Neural cell (in vitro differentiated cells): ENCODE data around the gene CTTN. TPM values are rescaled to one million over a fixed set of nuclear protein-coding genes. Genes with fewer than 3 reads are reported as not detected.

Experiments
- H2AFZ ChIP-seq: fragments of 200-600, 300-800 bp; sonication (generic), shearing (Covaris generic); 2 replicates; pipeline ENCODE4 v1.6.0; 2014; ENCODE audit warnings: low read depth, mild to moderate bottlenecking, antibody characterized with exemption, low read length, moderate library complexity
- H3F3A ChIP-seq: fragments of 200-600 bp; shearing (Covaris generic); 2 replicates; pipeline ENCODE4 v1.6.1; 2016; ENCODE audit warnings: mild to moderate bottlenecking, moderate library complexity, mixed read lengths, antibody characterized with exemption, low read length; ENCODE audit not compliant: insufficient read depth, poor library complexity, severe bottlenecking
- H3K27ac ChIP-seq: fragments of 200-600, 300-800 bp; sonication (generic), shearing (Covaris generic); 2 replicates; pipeline ENCODE4 v1.5.1; 2014; ENCODE audit warnings: mild to moderate bottlenecking, low read length, moderate library complexity
- H3K27me3 ChIP-seq: fragments of 300-800, 200-600 bp; sonication (generic), shearing (Covaris generic); 2 replicates; pipeline ENCODE4 v1.6.0; 2014; ENCODE audit warnings: mild to moderate bottlenecking, low read depth, low read length, moderate library complexity; ENCODE audit not compliant: insufficient read depth
- H3K36me3 ChIP-seq: fragments of 300-800, 200-600 bp; sonication (generic), shearing (Covaris generic); 2 replicates; pipeline ENCODE4 v1.5.1; 2014; ENCODE audit warnings: mild to moderate bottlenecking, antibody characterized with exemption, low read length, moderate library complexity; ENCODE audit not compliant: insufficient read depth
- H3K4me2 ChIP-seq: fragments of 300-800, 200-600 bp; sonication (generic), shearing (Covaris generic); 2 replicates; pipeline ENCODE4 v1.6.0; 2014; ENCODE audit warnings: mild to moderate bottlenecking, low read length
- H3K4me3 ChIP-seq: fragments of 300-800, 200-600 bp; sonication (generic), shearing (Covaris generic); 2 replicates; pipeline ENCODE4 v1.5.1; 2014; ENCODE audit warnings: mild to moderate bottlenecking, low read length, moderate library complexity
- H3K79me2 ChIP-seq: fragments of 200-600 bp; shearing (Covaris generic); replicated peaks from 2 replicates; pipeline ENCODE4 v1.6.0; 2014; ENCODE audit warnings: mild to moderate bottlenecking, low read length, moderate library complexity; ENCODE audit not compliant: insufficient read depth
- H3K9ac ChIP-seq: fragments of 300-800, 200-600 bp; sonication (generic), shearing (Covaris generic); 2 replicates; pipeline ENCODE4 v1.6.1; 2016; ENCODE audit warnings: mild to moderate bottlenecking, low read length, mixed read lengths
- H3K9me2 ChIP-seq: fragments of 200-600 bp; shearing (Covaris generic); 2 replicates; pipeline ENCODE4 v1.6.1; 2016; ENCODE audit warnings: mild to moderate bottlenecking, low read length, mixed read lengths; ENCODE audit not compliant: insufficient read depth
- H3K9me3 ChIP-seq: fragments of 200-600, 300-800 bp; sonication (generic), shearing (Covaris generic); 2 replicates; pipeline ENCODE4 v1.6.1; 2016; ENCODE audit warnings: mild to moderate bottlenecking, mixed run types, low read length, moderate library complexity, mixed read lengths
- H4K20me1 ChIP-seq: fragments of 200-600 bp; shearing (Covaris generic); 2 replicates; pipeline ENCODE4 v1.6.1; 2016; ENCODE audit warnings: mild to moderate bottlenecking, mixed run types; ENCODE audit not compliant: insufficient read depth
- EP300 ChIP-seq: fragments of 450-650 bp; conservative IDR thresholded peaks from 2 replicates; pipeline ENCODE4 v1.6.1; 2014; ENCODE audit warnings: antibody characterized with exemption, mild to moderate bottlenecking, moderate library complexity; ENCODE audit not compliant: poor library complexity, severe bottlenecking
- EZH2 ChIP-seq: fragments of 200-600, 300-800 bp; shearing (Covaris generic), sonication (generic); IDR thresholded peaks from 2 replicates; pipeline ENCODE4 v1.6.1; 2014; ENCODE audit warnings: antibody characterized with exemption, low read length, borderline replicate concordance, mild to moderate bottlenecking; ENCODE audit not compliant: insufficient read depth, poor library complexity, severe bottlenecking
- POLR2AphosphoS5 ChIP-seq: IDR thresholded peaks from 2 replicates; pipeline ENCODE4 v1.6.1; 2012
- SMC3 ChIP-seq: fragments of 450-650 bp; conservative IDR thresholded peaks from 2 replicates; pipeline ENCODE4 v1.6.1; 2014; ENCODE audit warnings: antibody characterized with exemption, mild to moderate bottlenecking, moderate library complexity; ENCODE audit not compliant: poor library complexity
- TAF1 ChIP-seq: IDR thresholded peaks from 2 replicates; pipeline ENCODE4 v1.6.1; 2012; ENCODE audit warnings: low read depth
- polyA plus RNA-seq: library from polyadenylated mRNA; depleted of rRNA; stranded (reverse); fragments of >200 nt; gene quantifications from 2 replicates; pipeline ENCODE4 v1.2.3, GENCODE V29; 2014
- TF ChIP-seq, protein P1 (sequence below): fragments of 450-650 bp; IDR thresholded peaks from 2 replicates; pipeline ENCODE4 v1.5.1; 2014; ENCODE audit warnings: antibody characterized with exemption, mild to moderate bottlenecking, moderate library complexity; ENCODE audit not compliant: poor library complexity, severe bottlenecking
- TF ChIP-seq, protein P2 (sequence below): IDR thresholded peaks from 2 replicates; pipeline ENCODE4 v1.6.1; 2012; ENCODE audit warnings: borderline replicate concordance

CTTN gene
- polyA plus RNA-seq, 1 donor from 2014 or later, result 220 TPM

DNA sequence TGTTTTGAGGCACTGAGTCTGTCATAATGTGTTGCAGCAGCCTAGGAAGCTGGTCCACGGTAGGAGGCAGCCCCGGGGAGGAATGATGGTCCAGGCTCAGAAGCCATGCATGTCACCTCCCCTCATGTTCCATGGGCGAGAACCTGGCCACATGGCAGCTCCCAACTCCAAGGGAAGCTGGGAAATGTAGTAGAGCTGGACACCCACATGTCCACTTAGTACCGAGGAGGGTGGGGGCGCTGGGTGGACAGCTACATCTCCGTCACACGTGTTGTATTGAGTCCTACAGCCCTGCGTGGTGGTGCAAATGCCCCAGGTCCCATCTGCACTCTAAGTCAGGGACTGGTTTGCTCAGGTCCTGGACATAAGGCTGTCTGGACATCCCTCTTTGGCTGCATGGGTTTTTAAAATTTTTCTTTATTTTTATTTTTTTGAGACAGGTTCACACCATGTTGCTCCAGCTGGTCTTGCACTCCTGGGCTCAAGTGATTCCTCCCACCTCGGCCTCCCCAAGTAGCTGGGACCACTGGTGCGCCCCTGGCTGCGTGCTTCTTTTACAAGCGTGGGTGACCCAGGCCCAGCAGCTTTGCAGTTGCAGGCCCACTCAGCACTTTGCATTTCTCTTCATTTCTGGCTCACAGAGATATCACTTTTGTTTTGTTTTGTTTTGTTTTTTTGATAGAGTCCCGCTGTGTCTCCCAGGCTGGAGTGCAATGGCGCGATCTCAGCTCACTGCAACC is 3.9 kb upstream of the CTTN start:
- Histone ChIP-seq H3K4me2 (no peak overlapping the region), H3K27me3 (no peaks in the 10 kb centered on the region), H3K9ac (no peak overlapping the region), H4K20me1 (no peaks in the 10 kb centered on the region), H3K27ac (no peak overlapping the region), H3K79me2 (peaks cover 12% of the 10 kb centered on the region), H3K4me3 (no peak overlapping the region), H3K9me2 (no peaks in the 10 kb centered on the region), H3F3A (no peaks in the 10 kb centered on the region), H3K9me3 (no peaks in the 10 kb centered on the region), H2AFZ (no peak overlapping the region), H3K36me3 (no peaks in the 10 kb centered on the region)
- no peak for TF ChIP-seq POLR2AphosphoS5

DNA sequence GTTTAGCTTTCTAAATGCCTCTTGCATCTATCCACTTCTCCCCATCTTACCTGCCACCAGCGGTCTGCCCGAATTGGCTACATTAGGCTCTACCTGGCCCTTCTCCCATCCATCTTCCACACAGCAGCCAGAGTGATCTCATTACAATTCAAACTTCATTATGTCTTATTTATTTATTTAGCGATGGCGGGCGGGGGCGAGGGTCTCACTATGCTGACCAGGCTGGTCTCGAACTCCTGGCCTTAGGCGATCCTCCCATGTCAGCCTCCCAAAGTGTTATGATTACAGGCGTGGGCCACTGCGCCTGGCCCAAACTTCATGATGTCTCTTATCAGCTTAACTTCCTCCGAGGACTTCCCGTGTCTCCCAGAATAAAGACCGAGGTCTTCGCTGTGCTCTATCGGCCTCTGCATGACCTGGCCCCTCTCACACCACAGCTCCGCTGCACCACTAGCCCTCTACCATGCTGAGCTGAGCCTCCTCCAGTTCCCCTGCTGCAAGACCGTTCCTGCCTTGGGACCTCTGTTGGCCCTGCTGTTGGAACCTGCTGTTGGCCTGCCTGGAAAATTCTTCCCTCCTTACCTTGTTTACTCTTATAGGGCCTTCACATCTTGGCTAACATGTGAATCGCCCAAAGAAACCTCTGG is 870 bp upstream of the CTTN start:
- Histone ChIP-seq H3K9me3 (no peaks in the 10 kb centered on the region), H3K9ac (peak overlapping the region; percentile 83), H3K79me2 (peaks cover 33% of the 10 kb centered on the region), H3K4me2 (peak overlapping the region; percentile 74), H4K20me1 (no peaks in the 10 kb centered on the region), H3K9me2 (no peaks in the 10 kb centered on the region), H3K27ac (no peak overlapping the region), H3F3A (no peaks in the 10 kb centered on the region), H2AFZ (peak overlapping the region; percentile 97), H3K4me3 (peak overlapping the region; percentile 93), H3K36me3 (no peaks in the 10 kb centered on the region), H3K27me3 (no peaks in the 10 kb centered on the region)
- no peak for TF ChIP-seq EP300
- TF ChIP-seq POLR2AphosphoS5, result no peak
- TF ChIP-seq SMC3, result no peak
- TF ChIP-seq EZH2, result no peak
- TF ChIP-seq, protein P1, sequence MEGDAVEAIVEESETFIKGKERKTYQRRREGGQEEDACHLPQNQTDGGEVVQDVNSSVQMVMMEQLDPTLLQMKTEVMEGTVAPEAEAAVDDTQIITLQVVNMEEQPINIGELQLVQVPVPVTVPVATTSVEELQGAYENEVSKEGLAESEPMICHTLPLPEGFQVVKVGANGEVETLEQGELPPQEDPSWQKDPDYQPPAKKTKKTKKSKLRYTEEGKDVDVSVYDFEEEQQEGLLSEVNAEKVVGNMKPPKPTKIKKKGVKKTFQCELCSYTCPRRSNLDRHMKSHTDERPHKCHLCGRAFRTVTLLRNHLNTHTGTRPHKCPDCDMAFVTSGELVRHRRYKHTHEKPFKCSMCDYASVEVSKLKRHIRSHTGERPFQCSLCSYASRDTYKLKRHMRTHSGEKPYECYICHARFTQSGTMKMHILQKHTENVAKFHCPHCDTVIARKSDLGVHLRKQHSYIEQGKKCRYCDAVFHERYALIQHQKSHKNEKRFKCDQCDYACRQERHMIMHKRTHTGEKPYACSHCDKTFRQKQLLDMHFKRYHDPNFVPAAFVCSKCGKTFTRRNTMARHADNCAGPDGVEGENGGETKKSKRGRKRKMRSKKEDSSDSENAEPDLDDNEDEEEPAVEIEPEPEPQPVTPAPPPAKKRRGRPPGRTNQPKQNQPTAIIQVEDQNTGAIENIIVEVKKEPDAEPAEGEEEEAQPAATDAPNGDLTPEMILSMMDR, result no peak

DNA sequence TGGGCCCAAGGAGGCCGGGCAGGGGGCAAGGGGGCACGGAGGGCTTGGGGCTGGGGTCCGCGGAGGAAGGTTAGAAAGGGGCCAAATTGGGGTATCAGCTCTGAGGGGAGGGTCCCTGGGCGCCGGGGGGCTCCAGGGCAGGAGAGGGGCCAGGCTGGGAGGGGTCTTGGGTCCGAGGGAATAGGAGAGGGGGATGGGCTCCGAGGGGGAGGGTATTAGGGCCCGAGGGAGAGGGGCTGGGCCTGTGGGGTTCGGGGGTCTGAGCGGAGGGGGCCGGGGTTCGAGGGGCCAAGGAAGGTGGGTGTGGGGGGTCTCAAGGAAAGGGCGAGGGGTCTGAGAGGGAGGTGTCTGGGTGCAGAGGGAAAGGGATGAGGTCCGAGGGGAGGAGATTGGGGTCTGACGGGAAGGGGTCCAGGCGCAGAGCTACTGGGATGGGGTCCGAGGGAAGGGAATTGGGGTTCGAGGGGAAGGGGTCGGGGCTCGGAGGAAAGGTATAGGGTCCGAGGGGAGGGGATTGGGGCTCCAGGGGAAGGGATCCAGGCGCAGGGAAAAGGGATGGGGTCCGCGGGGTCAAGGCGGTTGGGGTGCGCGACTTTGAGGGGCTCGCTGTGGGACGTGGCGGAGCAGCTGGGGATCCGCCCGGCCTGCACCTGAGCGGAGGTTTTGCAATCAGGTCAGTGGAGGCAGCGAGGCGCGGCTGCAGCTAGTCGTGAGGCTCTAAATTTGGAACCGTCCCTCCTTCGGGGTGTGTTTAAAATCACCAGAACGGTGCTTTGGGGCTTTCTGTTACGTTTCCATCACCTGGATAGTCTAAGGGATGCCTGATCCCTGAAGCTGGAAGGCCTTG is 728 bp downstream of the CTTN start:
- H3K4me3 ChIP-seq, result peak overlapping the region; percentile 93
- no peaks in the 10 kb centered on the region for H3K36me3 ChIP-seq
- no peaks in the 10 kb centered on the region for H4K20me1 ChIP-seq
- H3K27ac ChIP-seq, result peak overlapping the region; percentile 45
- peak overlapping the region; percentile 60 for H3K4me2 ChIP-seq
- peak overlapping the region; percentile 45 for H2AFZ ChIP-seq
- peak overlapping the region; percentile 83 for H3K9ac ChIP-seq
- H3K9me2 ChIP-seq, result no peaks in the 10 kb centered on the region
- H3F3A ChIP-seq, result no peaks in the 10 kb centered on the region
- TF ChIP-seq, protein P2, sequence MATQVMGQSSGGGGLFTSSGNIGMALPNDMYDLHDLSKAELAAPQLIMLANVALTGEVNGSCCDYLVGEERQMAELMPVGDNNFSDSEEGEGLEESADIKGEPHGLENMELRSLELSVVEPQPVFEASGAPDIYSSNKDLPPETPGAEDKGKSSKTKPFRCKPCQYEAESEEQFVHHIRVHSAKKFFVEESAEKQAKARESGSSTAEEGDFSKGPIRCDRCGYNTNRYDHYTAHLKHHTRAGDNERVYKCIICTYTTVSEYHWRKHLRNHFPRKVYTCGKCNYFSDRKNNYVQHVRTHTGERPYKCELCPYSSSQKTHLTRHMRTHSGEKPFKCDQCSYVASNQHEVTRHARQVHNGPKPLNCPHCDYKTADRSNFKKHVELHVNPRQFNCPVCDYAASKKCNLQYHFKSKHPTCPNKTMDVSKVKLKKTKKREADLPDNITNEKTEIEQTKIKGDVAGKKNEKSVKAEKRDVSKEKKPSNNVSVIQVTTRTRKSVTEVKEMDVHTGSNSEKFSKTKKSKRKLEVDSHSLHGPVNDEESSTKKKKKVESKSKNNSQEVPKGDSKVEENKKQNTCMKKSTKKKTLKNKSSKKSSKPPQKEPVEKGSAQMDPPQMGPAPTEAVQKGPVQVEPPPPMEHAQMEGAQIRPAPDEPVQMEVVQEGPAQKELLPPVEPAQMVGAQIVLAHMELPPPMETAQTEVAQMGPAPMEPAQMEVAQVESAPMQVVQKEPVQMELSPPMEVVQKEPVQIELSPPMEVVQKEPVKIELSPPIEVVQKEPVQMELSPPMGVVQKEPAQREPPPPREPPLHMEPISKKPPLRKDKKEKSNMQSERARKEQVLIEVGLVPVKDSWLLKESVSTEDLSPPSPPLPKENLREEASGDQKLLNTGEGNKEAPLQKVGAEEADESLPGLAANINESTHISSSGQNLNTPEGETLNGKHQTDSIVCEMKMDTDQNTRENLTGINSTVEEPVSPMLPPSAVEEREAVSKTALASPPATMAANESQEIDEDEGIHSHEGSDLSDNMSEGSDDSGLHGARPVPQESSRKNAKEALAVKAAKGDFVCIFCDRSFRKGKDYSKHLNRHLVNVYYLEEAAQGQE, result no peak
- TF ChIP-seq TAF1, result no peak
- no peak for TF ChIP-seq EZH2
- TF ChIP-seq POLR2AphosphoS5, result no peak
- no peaks in the 10 kb centered on the region for H3K27me3 ChIP-seq
- no peaks in the 10 kb centered on the region for H3K9me3 ChIP-seq
- peaks cover 45% of the 10 kb centered on the region for H3K79me2 ChIP-seq
